ENCODE data around the gene VAV3.
A peak's percentile ranks its signal among the peaks of the same experiment; 100 is the strongest.
"Not testable (repeated sequence)": the region's sequence is repeated elsewhere in the genome, so short reads cannot be mapped to it uniquely, and the experiment has no call there.

Gene VAV3

GRCh38 chr1:107677697-107678096, 287.3 kb downstream of the VAV3 start:
- DNase-seq: no peak

- no peak for DNase-seq
Observed at GRCh38 chr1:107674486-107674885, 290.5 kb downstream of the VAV3 start.

- DNase-seq: no peak
Observed at GRCh38 chr1:107673006-107673405, 292.0 kb downstream of the VAV3 start.

- DNase-seq: no peak
Observed at GRCh38 chr1:107670397-107671040, 294.5 kb downstream of the VAV3 start.

- peak; percentile 70 for DNase-seq
Observed at GRCh38 chr1:107669996-107670395, 295.0 kb downstream of the VAV3 start.

- DNase-seq: no peak
Observed at GRCh38 chr1:107668762-107669161, 296.2 kb downstream of the VAV3 start.

- DNase-seq: no peak
Observed at GRCh38 chr1:107666493-107666892, 298.5 kb downstream of the VAV3 start.

GRCh38 chr1:107664982-107665925, 299.7 kb downstream of the VAV3 start:
- DNase-seq: no peak

- no peak for DNase-seq
Observed at GRCh38 chr1:107662971-107663370, 302.0 kb downstream of the VAV3 start.

GRCh38 chr1:107661158-107661557, 303.8 kb downstream of the VAV3 start:
- no peak for DNase-seq

- DNase-seq: no peak
Observed at GRCh38 chr1:107659961-107660360, 305.0 kb downstream of the VAV3 start.

GRCh38 chr1:107657356-107657755, 307.6 kb downstream of the VAV3 start:
- no peak for DNase-seq

GRCh38 chr1:107653765-107654164, 311.2 kb downstream of the VAV3 start:
- DNase-seq: no peak

GRCh38 chr1:107653005-107653404, 312.0 kb downstream of the VAV3 start:
- no peak for DNase-seq

- DNase-seq: not testable (repeated sequence)
Observed at GRCh38 chr1:107650825-107651224, 314.2 kb downstream of the VAV3 start.

- no peak for DNase-seq
Observed at GRCh38 chr1:107649023-107649422, 316.0 kb downstream of the VAV3 start.

- no peak for DNase-seq
Observed at GRCh38 chr1:107648071-107648470, 316.9 kb downstream of the VAV3 start.

GRCh38 chr1:107647012-107647411, 318.0 kb downstream of the VAV3 start:
- no peak for DNase-seq

- no peak for DNase-seq
Observed at GRCh38 chr1:107643766-107644165, 321.2 kb downstream of the VAV3 start.

GRCh38 chr1:107640207-107640606, 324.8 kb downstream of the VAV3 start:
- no peak for DNase-seq

- no peak for DNase-seq
Observed at GRCh38 chr1:107637101-107637500, 327.9 kb downstream of the VAV3 start.

- DNase-seq: no peak
Observed at GRCh38 chr1:107633596-107633995, 331.4 kb downstream of the VAV3 start.

- no peak for DNase-seq
Observed at GRCh38 chr1:107626073-107626796, 338.7 kb downstream of the VAV3 start.
